ENCODE measurements around the gene WNK3. TPM values are rescaled to one million over a fixed set of nuclear protein-coding genes. Genes with fewer than 3 reads are reported as not detected.

WNK3 gene
- total RNA-seq = 0.45 and 0.66 TPM in 2 replicates

GRCh38 chrX:54357414-54358377, at the start of gene WNK3:
Gene WNK3, minus strand, starts transcription at chrX:54358046.

GRCh38 chrX:54182864-54183613, 174.8 kb downstream of the WNK3 start, which contains the start of gene FAM120C:
Gene FAM120C, minus strand, starts transcription at chrX:54183254. Its CDS starts 56 bp downstream, at chrX:54183198.

Other genes starting within 250 kb of the WNK3 start
- 2.5 and 3.5 TPM in 2 replicates for gene FAM120C, start 174.8 kb downstream of the WNK3 start, total RNA-seq
- 15.2 and 17.5 TPM in 2 replicates for gene TSR2, start 82.4 kb upstream of the WNK3 start, total RNA-seq
- 2.0 and 2.8 TPM in 2 replicates for gene FGD1, start 138.2 kb upstream of the WNK3 start, total RNA-seq
- gene GNL3L, start 172.2 kb upstream of the WNK3 start, total RNA-seq = 28.9 and 31.5 TPM in 2 replicates

All from endothelial cell of coronary artery (primary cell).